Measurements from ENCODE around the gene LRP8.

The LRP8 gene

GRCh38 chr1:53328541-53329499 is 950 bp upstream of the LRP8 start:
- H3K4me3 ChIP-seq (ENCODE audit: low read depth, low read length) = peak overlapping the region; percentile 67

GRCh38 chr1:53327182-53327913 is 522 bp downstream of the LRP8 start:
- no peak for TF ChIP-seq CTCF (IDR thresholded peaks at IDR 0.05; ENCODE audit: low read depth, low read length, missing control alignments)
- DNase-seq (ENCODE audit: low read depth) = no peak

More at GRCh38 chr1:53328541-53329499, 950 bp upstream of the LRP8 start:
- TF ChIP-seq CTCF (IDR thresholded peaks at IDR 0.05; ENCODE audit: low read depth, low read length, missing control alignments) = no peak
- DNase-seq (ENCODE audit: low read depth) = no peak

GRCh38 chr1:53326598-53327181 is 1.2 kb downstream of the LRP8 start:
- peak overlapping the region; percentile 84 for H3K4me3 ChIP-seq (ENCODE audit: low read depth, low read length)
- DNase-seq (ENCODE audit: low read depth) = no peak
- no peak for TF ChIP-seq CTCF (IDR thresholded peaks at IDR 0.05; ENCODE audit: low read depth, low read length, missing control alignments)

More at GRCh38 chr1:53327182-53327913, 522 bp downstream of the LRP8 start:
- H3K4me3 ChIP-seq (ENCODE audit: low read depth, low read length) = peak overlapping the region; percentile 84

- peak overlapping the region; percentile 84 for H3K4me3 ChIP-seq (ENCODE audit: low read depth, low read length)
- peak; percentile 69 for DNase-seq (ENCODE audit: low read depth)
- no peak for TF ChIP-seq CTCF (IDR thresholded peaks at IDR 0.05; ENCODE audit: low read depth, low read length, missing control alignments)
Observed at GRCh38 chr1:53326088-53326597, 1.7 kb downstream of the LRP8 start.

- peak overlapping the region; percentile 84 for H3K4me3 ChIP-seq (ENCODE audit: low read depth, low read length)
- TF ChIP-seq CTCF (IDR thresholded peaks at IDR 0.05; ENCODE audit: low read depth, low read length, missing control alignments) = no peak
- DNase-seq (ENCODE audit: low read depth) = no peak
Observed at GRCh38 chr1:53325326-53326087, 2.4 kb downstream of the LRP8 start.

- DNase-seq (ENCODE audit: low read depth) = no peak
- TF ChIP-seq CTCF (IDR thresholded peaks at IDR 0.05; ENCODE audit: low read depth, low read length, missing control alignments) = no peak
- no peak overlapping the region for H3K4me3 ChIP-seq (ENCODE audit: low read depth, low read length)
Observed at GRCh38 chr1:53324728-53325297, 3.1 kb downstream of the LRP8 start.
